Chondrocyte (in vitro differentiated cells): Measurements from ENCODE around the gene RHOBTB1. TPM values are rescaled to one million over a fixed set of nuclear protein-coding genes. Genes with fewer than 3 reads are reported as not detected.

Source experiments
- DNase-seq: peaks from one replicate; pipeline ENCODE4 v3.0.0; 2021; ENCODE audit warnings: mixed read lengths, low spot score
- H3K27ac Mint-ChIP-seq: one replicate; pipeline ENCODE4 v1.8.0; 2021; ENCODE audit warnings: mild to moderate bottlenecking, moderate library complexity, mixed read lengths; ENCODE audit not compliant: unreplicated experiment
- H3K27me3 Mint-ChIP-seq: 2 replicates; pipeline ENCODE4 v1.8.0; 2021; ENCODE audit warnings: low read depth, mixed read lengths
- H3K36me3 Mint-ChIP-seq: 2 replicates; pipeline ENCODE4 v1.8.0; 2021; ENCODE audit warnings: low read depth, mixed read lengths
- H3K4me1 Mint-ChIP-seq: 2 replicates; pipeline ENCODE4 v1.8.0; 2021; ENCODE audit warnings: low read depth, mild to moderate bottlenecking, mixed read lengths
- H3K4me3 Mint-ChIP-seq: one replicate; pipeline ENCODE4 v1.8.0; 2021; ENCODE audit warnings: mild to moderate bottlenecking, moderate library complexity, mixed read lengths; ENCODE audit not compliant: unreplicated experiment
- H3K9me3 Mint-ChIP-seq: 2 replicates; pipeline ENCODE4 v1.8.0; 2021; ENCODE audit warnings: low read depth, mixed read lengths
- CTCF ChIP-seq: fragments of 200-600 bp; sonication (generic); IDR thresholded peaks from 2 replicates; pipeline ENCODE4 v1.5.0; 2021; ENCODE audit warnings: antibody characterized with exemption, mild to moderate bottlenecking, moderate library complexity
- total RNA-seq: library from RNA; stranded (reverse); gene quantifications from 3 replicates; pipeline ENCODE4 v1.2.1, GENCODE V29; 2021

The RHOBTB1 gene
- total RNA-seq, 1 donor from 2014 or later = 19.2 TPM

- Mint-ChIP-seq H3K9me3 (no peaks in the 10 kb centered on the region), H3K27me3 (no peaks in the 10 kb centered on the region), H3K4me1 (peaks cover 42% of the 10 kb centered on the region), H3K36me3 (no peaks in the 10 kb centered on the region), H3K4me3 (no peak overlapping the region), H3K27ac (no peak overlapping the region)
- no peak for DNase-seq
- no peak for TF ChIP-seq CTCF
Measured at GRCh38 chr10:60823324-60823723, 120.7 kb downstream of the RHOBTB1 start.

GRCh38 chr10:60822809-60823208, 121.2 kb downstream of the RHOBTB1 start:
- Mint-ChIP-seq H3K4me1 (peaks cover 42% of the 10 kb centered on the region), H3K27me3 (no peaks in the 10 kb centered on the region), H3K4me3 (no peak overlapping the region), H3K9me3 (no peaks in the 10 kb centered on the region), H3K27ac (no peak overlapping the region), H3K36me3 (no peaks in the 10 kb centered on the region)
- no peak for TF ChIP-seq CTCF
- no peak for DNase-seq

GRCh38 chr10:60821656-60822055, 122.3 kb downstream of the RHOBTB1 start:
- DNase-seq = no peak
- Mint-ChIP-seq H3K27me3 (no peaks in the 10 kb centered on the region), H3K4me3 (no peak overlapping the region), H3K4me1 (peaks cover 51% of the 10 kb centered on the region), H3K27ac (no peak overlapping the region), H3K9me3 (no peaks in the 10 kb centered on the region), H3K36me3 (no peaks in the 10 kb centered on the region)
- no peak for TF ChIP-seq CTCF

GRCh38 chr10:60820093-60820754, 123.8 kb downstream of the RHOBTB1 start:
- no peaks in the 10 kb centered on the region for H3K36me3 Mint-ChIP-seq
- no peak for DNase-seq

More at GRCh38 chr10:60820093-60820754, 123.8 kb downstream of the RHOBTB1 start:
- Mint-ChIP-seq H3K4me3 (no peak overlapping the region), H3K4me1 (peaks cover 52% of the 10 kb centered on the region), H3K27ac (no peak overlapping the region), H3K27me3 (no peaks in the 10 kb centered on the region), H3K9me3 (no peaks in the 10 kb centered on the region)
- peak; percentile 73 for TF ChIP-seq CTCF

Other genes with a start within 250 kb of the RHOBTB1 start
- 7.6 to 16.7 TPM (median 9.0 TPM) in 3 replicates for gene CDK1, start 165.7 kb downstream of the RHOBTB1 start, total RNA-seq